GM11168 (cell line): ENCODE results near the gene IL20RA.
"Not testable (repeated sequence)": the region's sequence is repeated elsewhere in the genome, so short reads cannot be mapped to it uniquely, and the experiment has no call there.

Source experiments
- in situ Hi-C: fragments of 300-500 bp; cut with MboI; formaldehyde crosslinking; loops from one replicate; pipeline ENCODE4 v1.12.0; 2022; ENCODE audit warnings: low sequenced_read_pairs; ENCODE audit not compliant: unreplicated experiment

The IL20RA gene

GRCh38 chr6:136979206-136979605, 65.6 kb downstream of the IL20RA start:
- in situ Hi-C loops = no loop called here

- in situ Hi-C loops = no loop called here
Observed at GRCh38 chr6:136977075-136977474, 67.7 kb downstream of the IL20RA start.

DNA sequence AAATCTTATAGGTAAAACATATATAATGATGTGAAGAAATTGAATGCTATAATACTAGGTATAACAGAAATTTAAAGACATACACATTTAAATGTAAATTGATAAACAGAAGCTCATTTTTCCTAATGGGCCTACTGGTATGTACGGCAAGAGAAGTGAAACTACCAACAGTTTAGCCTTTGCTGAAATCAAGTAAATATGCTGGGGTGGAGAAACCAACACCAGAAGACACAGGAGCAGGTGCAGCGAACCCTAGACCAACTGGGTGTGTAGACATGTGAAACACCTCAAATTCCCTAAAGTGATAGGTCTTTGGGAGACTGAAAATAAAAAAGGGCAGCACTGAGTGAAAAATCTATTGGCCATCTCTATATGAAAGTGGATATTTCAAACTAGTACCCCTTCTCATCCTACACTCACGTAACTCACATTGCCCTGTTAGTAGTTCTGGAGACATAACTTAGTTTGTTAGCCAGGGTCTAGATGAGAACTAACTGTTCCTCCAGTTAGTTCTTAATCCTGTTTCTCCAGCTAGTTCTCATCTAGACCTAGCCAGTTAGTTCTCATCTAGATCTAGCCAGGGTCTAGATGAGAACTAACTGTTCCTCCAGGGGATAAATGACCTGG, 69.6 kb downstream of the IL20RA start:
- in situ Hi-C loops = no loop called here

DNA sequence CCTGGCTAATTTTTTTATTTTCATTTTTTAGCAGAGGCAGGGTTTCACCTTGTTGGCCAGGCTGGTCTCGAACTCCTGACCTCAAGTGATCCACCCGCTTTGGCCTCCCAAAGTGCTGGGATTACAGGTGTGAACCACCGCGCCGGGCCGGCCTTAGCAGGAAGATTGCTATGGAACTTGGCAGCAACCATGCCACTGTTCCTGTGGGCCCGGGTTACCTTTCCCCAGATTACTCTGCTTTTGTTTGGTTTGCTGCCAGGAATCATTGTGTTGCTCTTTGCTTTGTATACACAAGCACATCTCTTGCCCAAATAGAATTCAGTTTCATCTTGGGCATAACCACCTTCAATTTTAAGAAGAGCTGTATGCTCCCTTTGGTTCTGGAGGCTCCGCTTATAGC, 71.0 kb downstream of the IL20RA start:
- in situ Hi-C loops = not testable (repeated sequence)

GRCh38 chr6:136971609-136972008, 73.2 kb downstream of the IL20RA start:
- in situ Hi-C loops = no loop called here

GRCh38 chr6:136969930-136970329, 74.8 kb downstream of the IL20RA start:
- in situ Hi-C loops = no loop called here

- in situ Hi-C loops = no loop called here
Observed at GRCh38 chr6:136969433-136969832, 75.3 kb downstream of the IL20RA start.

- in situ Hi-C loops = no loop called here
Observed at GRCh38 chr6:136968837-136969236, 75.9 kb downstream of the IL20RA start.

GRCh38 chr6:136967876-136968752, 76.7 kb downstream of the IL20RA start:
- in situ Hi-C loops = no loop called here

- in situ Hi-C loops = no loop called here
Observed at GRCh38 chr6:136964398-136964797, 80.4 kb downstream of the IL20RA start.

DNA sequence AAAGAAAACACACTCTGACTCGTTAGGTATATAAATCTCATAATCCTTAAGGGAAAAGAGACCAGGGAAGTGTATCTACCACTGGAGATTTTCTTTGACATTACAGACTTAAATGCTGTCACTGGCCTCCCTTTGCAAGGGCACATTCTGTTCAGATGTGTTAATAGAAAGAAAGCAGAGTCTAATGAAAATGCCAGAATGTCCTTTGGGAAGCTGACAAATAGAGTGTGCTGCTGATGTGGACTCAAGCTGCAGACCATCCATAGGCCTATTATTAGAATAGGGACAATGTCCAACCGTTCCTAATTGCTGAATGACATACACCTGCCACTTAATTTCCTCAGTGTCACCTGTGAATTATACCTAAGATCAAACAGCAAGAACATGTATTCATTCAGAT, 81.5 kb downstream of the IL20RA start:
- in situ Hi-C loops = no loop called here

- in situ Hi-C loops = no loop called here
Observed at GRCh38 chr6:136962661-136963060, 82.1 kb downstream of the IL20RA start.

DNA sequence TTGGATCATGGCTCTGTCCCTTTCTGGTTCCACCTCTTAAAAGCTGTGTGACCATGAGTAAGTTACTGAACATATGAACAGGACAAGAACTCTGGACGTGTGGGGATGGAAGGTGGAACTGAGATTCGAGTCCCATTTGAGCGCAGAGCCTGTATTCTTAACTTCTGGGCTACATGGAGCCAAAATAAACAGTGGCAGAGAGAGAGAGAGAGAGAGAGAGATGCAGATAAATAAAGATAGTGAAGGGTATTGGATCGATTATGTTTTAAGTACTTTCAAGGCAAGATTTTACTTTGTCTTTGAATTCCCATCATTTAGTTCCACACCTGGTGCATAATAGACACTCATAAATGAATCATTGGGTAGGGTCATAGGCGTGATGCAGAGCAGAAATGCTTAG, 82.9 kb downstream of the IL20RA start:
- in situ Hi-C loops = no loop called here

DNA sequence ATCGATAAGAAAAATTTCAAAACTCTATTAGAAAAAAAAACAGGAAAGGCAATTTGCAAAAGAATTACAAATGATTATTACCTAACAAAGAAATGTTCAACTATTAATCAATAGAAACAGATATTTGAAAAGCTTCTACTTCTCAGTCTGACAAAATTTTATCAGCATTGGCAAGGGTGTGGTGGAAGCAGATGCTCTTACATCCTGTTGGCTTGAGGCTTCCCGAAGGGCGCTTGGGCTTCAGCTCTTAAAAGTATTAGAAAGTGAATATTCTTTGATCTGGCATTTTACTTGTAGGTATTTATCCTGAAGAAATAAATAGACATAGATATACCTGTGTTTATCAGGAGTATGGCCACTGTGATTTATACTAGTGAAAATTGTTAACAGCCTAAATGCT, 84.0 kb downstream of the IL20RA start:
- in situ Hi-C loops = no loop called here

DNA sequence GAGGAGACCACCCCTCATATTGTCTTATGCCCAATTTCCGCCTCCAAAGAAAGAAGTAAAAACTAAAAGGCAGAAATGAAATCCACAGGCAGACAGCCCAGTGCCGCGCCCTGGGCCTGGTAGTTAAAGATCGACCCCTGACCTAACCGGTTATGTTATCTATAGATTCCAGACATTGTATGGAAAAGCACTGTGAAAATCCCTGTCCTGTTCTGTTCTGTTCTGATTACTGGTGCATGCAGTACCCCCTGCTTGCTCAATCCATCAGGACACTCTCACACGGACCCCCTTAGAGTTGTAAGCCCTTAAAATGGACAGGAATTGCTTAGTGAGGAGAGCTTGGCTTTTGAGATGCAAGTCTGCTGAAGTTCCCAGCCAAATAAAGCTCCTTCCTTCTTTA, 84.8 kb downstream of the IL20RA start:
- in situ Hi-C loops = not testable (repeated sequence)

GRCh38 chr6:136959471-136959891, 85.3 kb downstream of the IL20RA start:
- in situ Hi-C loops = no loop called here

DNA sequence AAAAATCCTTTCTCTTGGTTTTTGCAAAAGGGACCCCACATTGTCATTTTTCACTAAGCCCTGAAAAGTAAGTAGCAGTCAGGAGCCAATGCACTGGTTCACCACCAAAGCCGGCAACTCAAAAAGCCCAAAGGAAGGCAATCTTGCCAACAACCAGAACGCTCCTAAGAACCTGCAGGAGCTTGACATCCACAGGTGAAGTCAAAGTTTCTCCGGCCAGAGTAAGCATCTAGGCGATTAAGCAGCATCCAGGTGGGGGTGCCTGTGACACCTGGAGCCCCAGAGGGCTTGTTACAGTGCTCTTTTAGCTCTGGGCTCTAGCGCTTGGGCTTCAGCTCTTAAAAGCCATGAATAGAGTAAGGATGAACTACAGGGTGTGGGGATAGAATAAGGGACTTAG, 86.6 kb downstream of the IL20RA start:
- in situ Hi-C loops = no loop called here

DNA sequence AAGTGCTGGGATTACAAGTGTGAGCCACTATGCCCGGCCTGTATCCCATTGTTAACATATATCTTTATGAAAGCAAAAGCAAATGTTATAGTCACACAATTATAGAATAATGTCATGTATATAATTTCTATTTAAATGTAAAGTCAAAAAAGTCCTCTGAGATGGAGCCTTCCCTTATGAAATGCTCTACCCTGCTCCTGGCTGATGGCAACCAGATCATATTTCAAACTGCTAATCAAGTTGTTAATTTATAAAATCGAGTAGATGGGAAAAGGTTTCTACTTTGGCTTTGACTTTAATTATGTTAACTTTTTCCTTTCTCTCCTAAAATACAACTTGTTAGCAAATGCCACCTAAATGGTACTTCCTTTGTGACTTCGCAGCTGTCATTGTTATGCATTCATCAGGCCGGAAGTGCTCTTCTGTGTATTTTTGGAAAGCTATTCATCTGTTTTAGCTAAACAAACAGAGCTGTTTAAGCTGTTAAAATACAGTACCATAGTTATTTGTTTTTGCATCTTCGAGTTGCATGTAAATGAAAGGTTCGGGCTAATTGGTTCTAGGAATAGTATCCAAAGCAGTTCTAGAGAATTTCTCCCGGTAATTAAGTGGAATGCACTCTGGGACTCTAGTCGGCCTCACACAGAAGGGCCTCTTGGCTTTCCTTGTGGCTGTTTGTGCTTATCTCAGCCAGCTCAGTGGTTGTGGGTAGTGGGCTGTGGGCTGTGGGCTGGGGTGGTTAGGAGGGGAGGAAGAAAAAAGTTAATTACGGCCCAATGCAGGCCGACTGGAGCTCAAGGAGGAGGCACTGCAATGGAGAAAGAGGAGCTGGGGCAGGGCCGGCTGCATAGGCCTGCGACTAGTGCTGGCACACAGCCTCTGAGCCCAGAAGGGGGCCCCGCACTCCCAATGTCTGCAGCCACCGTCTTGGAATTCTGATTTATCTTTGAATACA, 87.9 kb downstream of the IL20RA start:
- in situ Hi-C loops = no loop called here

- in situ Hi-C loops = no loop called here
Observed at GRCh38 chr6:136955123-136955522, 89.6 kb downstream of the IL20RA start.

- in situ Hi-C loops = no loop called here
Observed at GRCh38 chr6:136952714-136953260, 92.0 kb downstream of the IL20RA start.
